ENCODE data around the gene ITK.

GRCh38 chr5:157161996-157162395 is 18.6 kb upstream of the ITK start:
- TF ChIP-seq CTCF (IDR thresholded peaks at IDR 0.05; ENCODE audit: extremely low read depth in 1 of 2, insufficient read depth in 1 of 2, low read depth in 1 of 2, low read length in 2 of 2) (no peak), POLR2AphosphoS5 (IDR thresholded peaks at IDR 0.05; ENCODE audit: insufficient read depth, low read depth, low read length) (no peak), POLR2A (IDR thresholded peaks at IDR 0.05; ENCODE audit: low read depth, low read length) (no peak), EZH2 (IDR thresholded peaks at IDR 0.05; ENCODE audit: borderline replicate concordance, low read depth, low read length, severe bottlenecking) (no peak), JUN (IDR thresholded peaks at IDR 0.05; ENCODE audit: borderline replicate concordance, insufficient read depth, insufficient read length, low read depth) (no peak), FOS (IDR thresholded peaks at IDR 0.05; ENCODE audit: borderline replicate concordance, insufficient read depth, low read length) (no peak)
- TF ChIP-seq, protein P1, sequence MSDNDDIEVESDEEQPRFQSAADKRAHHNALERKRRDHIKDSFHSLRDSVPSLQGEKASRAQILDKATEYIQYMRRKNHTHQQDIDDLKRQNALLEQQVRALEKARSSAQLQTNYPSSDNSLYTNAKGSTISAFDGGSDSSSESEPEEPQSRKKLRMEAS (IDR thresholded peaks at IDR 0.05; ENCODE audit: insufficient read depth, insufficient read length): no peak

Data from endothelial cell of umbilical vein (primary cell).